Mesothelial cell of epicardium (in vitro differentiated cells): Measurements from ENCODE around the gene CALHM3. TPM values are rescaled to one million over a fixed set of nuclear protein-coding genes. Genes with fewer than 3 reads are reported as not detected.

Experiments used
- DNase-seq, 2 experiments: peaks; one replicate each; pipeline ENCODE4 v3.0.0; 2021; ENCODE audit warnings: low spot score in 2 of 2; ENCODE audit not compliant: unreplicated experiment in 2 of 2
- H3K27ac Mint-ChIP-seq: 2 replicates; pipeline ENCODE4 v1.8.0; 2021; ENCODE audit warnings: mixed read lengths
- H3K27me3 Mint-ChIP-seq: 2 replicates; pipeline ENCODE4 v1.8.0; 2021; ENCODE audit warnings: low read depth, mixed read lengths
- H3K36me3 Mint-ChIP-seq: 2 replicates; pipeline ENCODE4 v1.8.0; 2021; ENCODE audit warnings: mixed read lengths
- H3K4me1 Mint-ChIP-seq: 2 replicates; pipeline ENCODE4 v1.8.0; 2021; ENCODE audit warnings: mixed read lengths
- H3K4me3 Mint-ChIP-seq: 2 replicates; pipeline ENCODE4 v1.8.0; 2021; ENCODE audit warnings: mild to moderate bottlenecking, moderate library complexity, mixed read lengths
- H3K9me3 Mint-ChIP-seq: 2 replicates; pipeline ENCODE4 v1.8.0; 2021; ENCODE audit warnings: mixed read lengths
- CTCF ChIP-seq: fragments of 200-600 bp; sonication (generic); IDR thresholded peaks from one replicate; pipeline ENCODE4 v1.5.0; 2021; ENCODE audit warnings: antibody characterized with exemption; ENCODE audit not compliant: unreplicated experiment
- total RNA-seq: library from RNA; stranded (reverse); gene quantifications from 3 replicates; pipeline ENCODE4 v1.2.1, GENCODE V29; 2021

CALHM3 gene
- total RNA-seq, 1 donor from 2014 or later, result not detected

- Mint-ChIP-seq H3K4me1 (no peaks in the 10 kb centered on the region), H3K36me3 (peaks cover 44% of the 10 kb centered on the region), H3K27me3 (no peaks in the 10 kb centered on the region), H3K27ac (no peak overlapping the region), H3K9me3 (no peaks in the 10 kb centered on the region), H3K4me3 (no peak overlapping the region)
- no peak for DNase-seq
- no peak for TF ChIP-seq CTCF
Observed at GRCh38 chr10:103443475-103444185, 35.4 kb downstream of the CALHM3 start.

GRCh38 chr10:103442031-103442461 is 37.0 kb downstream of the CALHM3 start:
- H3K9me3 Mint-ChIP-seq, result no peaks in the 10 kb centered on the region
- no peak for TF ChIP-seq CTCF
- DNase-seq, result no peak
- H3K27ac Mint-ChIP-seq, result no peak overlapping the region
- H3K4me3 Mint-ChIP-seq, result no peak overlapping the region
- no peaks in the 10 kb centered on the region for H3K4me1 Mint-ChIP-seq
- H3K27me3 Mint-ChIP-seq, result no peaks in the 10 kb centered on the region
- peaks cover 54% of the 10 kb centered on the region for H3K36me3 Mint-ChIP-seq

- H3K9me3 Mint-ChIP-seq, result no peaks in the 10 kb centered on the region
- no peak for TF ChIP-seq CTCF
- no peak overlapping the region for H3K4me3 Mint-ChIP-seq
- H3K27ac Mint-ChIP-seq, result no peak overlapping the region
- DNase-seq, result no peak
- peaks cover 56% of the 10 kb centered on the region for H3K36me3 Mint-ChIP-seq
- H3K27me3 Mint-ChIP-seq, result no peaks in the 10 kb centered on the region
- H3K4me1 Mint-ChIP-seq, result no peaks in the 10 kb centered on the region
Observed at GRCh38 chr10:103441611-103442010, 37.4 kb downstream of the CALHM3 start.

- no peaks in the 10 kb centered on the region for H3K27me3 Mint-ChIP-seq
- TF ChIP-seq CTCF, result no peak
- DNase-seq, result no peak
- H3K9me3 Mint-ChIP-seq, result no peaks in the 10 kb centered on the region
- H3K36me3 Mint-ChIP-seq, result peaks cover 57% of the 10 kb centered on the region
- H3K27ac Mint-ChIP-seq, result no peak overlapping the region
- H3K4me1 Mint-ChIP-seq, result no peaks in the 10 kb centered on the region
- no peak overlapping the region for H3K4me3 Mint-ChIP-seq
Observed at GRCh38 chr10:103441206-103441605, 37.8 kb downstream of the CALHM3 start.

- Mint-ChIP-seq H3K36me3 (peaks cover 56% of the 10 kb centered on the region), H3K9me3 (no peaks in the 10 kb centered on the region), H3K27me3 (no peaks in the 10 kb centered on the region), H3K27ac (no peak overlapping the region), H3K4me1 (no peaks in the 10 kb centered on the region), H3K4me3 (no peak overlapping the region)
- no peak for DNase-seq
- no peak for TF ChIP-seq CTCF
Observed at GRCh38 chr10:103440416-103440815, 38.6 kb downstream of the CALHM3 start.
